ENCODE measurements around the gene ATG7.
"Not testable (repeated sequence)": the region's sequence is repeated elsewhere in the genome, so short reads cannot be mapped to it uniquely, and the experiment has no call there.

ATG7 gene

GRCh38 chr3:11255537-11255936 is 16.7 kb upstream of the ATG7 start:
- not testable (repeated sequence) for DNase-seq

GRCh38 chr3:11258958-11259357 is 13.2 kb upstream of the ATG7 start:
- no peak for DNase-seq

- no peak for DNase-seq
These were observed 11.7 kb upstream of the ATG7 start for GRCh38 chr3:11260460-11260859.

GRCh38 chr3:11269007-11269406 is 3.2 kb upstream of the ATG7 start:
- no peak for DNase-seq

- DNase-seq = peak; percentile 79 to 86 (median 80)
These were observed 843 bp downstream of the ATG7 start for GRCh38 chr3:11272906-11273574.

GRCh38 chr3:11273891-11274291 is 1.7 kb downstream of the ATG7 start:
- peak; percentile 93 to 98 (median 97) for DNase-seq

- DNase-seq = peak in 2 of 3 donors; percentile 58 to 68
These were observed 2.5 kb downstream of the ATG7 start for GRCh38 chr3:11274566-11275142.

- DNase-seq = peak in 1 of 3 donors; percentile 29
These were observed 3.7 kb downstream of the ATG7 start for GRCh38 chr3:11275926-11276325.

GRCh38 chr3:11276901-11277300 is 4.7 kb downstream of the ATG7 start:
- no peak for DNase-seq

- peak; percentile 53 to 54 (median 54) for DNase-seq
These were observed 10.3 kb downstream of the ATG7 start for GRCh38 chr3:11282250-11283138.

- peak; percentile 78 to 90 (median 87) for DNase-seq
These were observed 10.9 kb downstream of the ATG7 start for GRCh38 chr3:11283139-11283475.

GRCh38 chr3:11284011-11284410 is 11.8 kb downstream of the ATG7 start:
- DNase-seq = peak in 2 of 3 donors; percentile 57 to 66

- DNase-seq = no peak
These were observed 13.3 kb downstream of the ATG7 start for GRCh38 chr3:11285471-11285870.

- DNase-seq = no peak
These were observed 15.2 kb downstream of the ATG7 start for GRCh38 chr3:11287404-11287803.

GRCh38 chr3:11288021-11288491 is 15.9 kb downstream of the ATG7 start:
- DNase-seq = peak in 2 of 3 donors; percentile 50 to 54

GRCh38 chr3:11288786-11289637 is 16.8 kb downstream of the ATG7 start:
- peak; percentile 88 to 96 (median 95) for DNase-seq

GRCh38 chr3:11289864-11290263 is 17.7 kb downstream of the ATG7 start:
- no peak for DNase-seq

GRCh38 chr3:11290743-11291680 is 18.8 kb downstream of the ATG7 start:
- peak; percentile 52 to 66 (median 61) for DNase-seq

- no peak for DNase-seq
These were observed 19.6 kb downstream of the ATG7 start for GRCh38 chr3:11291808-11292207.

GRCh38 chr3:11297126-11297525 is 24.9 kb downstream of the ATG7 start:
- DNase-seq = no peak

- no peak for DNase-seq
These were observed 28.8 kb downstream of the ATG7 start for GRCh38 chr3:11300970-11301369.
